Activated CD4-positive, alpha-beta memory T cell treated with anti-CD3 and anti-CD28 coated beads for 36 hours (primary cell): ENCODE results near the gene ATP6V0D1. TPM values are rescaled to one million over a fixed set of nuclear protein-coding genes. Genes with fewer than 3 reads are reported as not detected.
"Not testable (repeated sequence)": the region's sequence is repeated elsewhere in the genome, so short reads cannot be mapped to it uniquely, and the experiment has no call there.

Experiments used
- CTCF ChIA-PET: fragments of 350-600 bp; sonication (Branson Sonifier 250); formaldehyde crosslinking; loops from one replicate; lab custom pipeline; 2021; ENCODE audit warnings: antibody characterized with exemption, inconsistent platforms; lab: Charles Lee
- POLR2A ChIA-PET: fragments of 350-600 bp; sonication (Branson Sonifier 250); formaldehyde crosslinking; loops from one replicate; lab custom pipeline; 2021; ENCODE audit warnings: antibody characterized with exemption; lab: Charles Lee
- DNase-seq: peaks from one replicate; pipeline ENCODE4 v3.0.0-alpha.2; 2020
- H3K27ac Mint-ChIP-seq: one replicate; pipeline ENCODE4 v1.8.0; 2021; ENCODE audit warnings: mixed read lengths
- H3K27me3 Mint-ChIP-seq: one replicate; pipeline ENCODE4 v1.8.0; 2021; ENCODE audit warnings: mixed read lengths
- H3K36me3 Mint-ChIP-seq: one replicate; pipeline ENCODE4 v1.8.0; 2021; ENCODE audit warnings: mixed read lengths
- H3K4me1 Mint-ChIP-seq: one replicate; pipeline ENCODE4 v1.8.0; 2021; ENCODE audit warnings: low read depth, mixed read lengths
- H3K4me3 Mint-ChIP-seq: one replicate; pipeline ENCODE4 v1.8.0; 2021; ENCODE audit warnings: mild to moderate bottlenecking, mixed read lengths
- H3K9me3 Mint-ChIP-seq: one replicate; pipeline ENCODE4 v1.8.0; 2021; ENCODE audit warnings: mixed read lengths
- intact Hi-C: fragments of 100-400 bp; cut with micrococcal nuclease; formaldehyde crosslinking; loops from one replicate; pipeline ENCODE4 v1.15.1; 2023
- total RNA-seq, 2 experiments: library from RNA; stranded (reverse); gene quantifications; one replicate each; pipeline ENCODE4 v1.2.3, GENCODE V29; 2021

The ATP6V0D1 gene
- total RNA-seq, 2 experiments from 2014 or later = 25.0 to 26.3 TPM

DNA sequence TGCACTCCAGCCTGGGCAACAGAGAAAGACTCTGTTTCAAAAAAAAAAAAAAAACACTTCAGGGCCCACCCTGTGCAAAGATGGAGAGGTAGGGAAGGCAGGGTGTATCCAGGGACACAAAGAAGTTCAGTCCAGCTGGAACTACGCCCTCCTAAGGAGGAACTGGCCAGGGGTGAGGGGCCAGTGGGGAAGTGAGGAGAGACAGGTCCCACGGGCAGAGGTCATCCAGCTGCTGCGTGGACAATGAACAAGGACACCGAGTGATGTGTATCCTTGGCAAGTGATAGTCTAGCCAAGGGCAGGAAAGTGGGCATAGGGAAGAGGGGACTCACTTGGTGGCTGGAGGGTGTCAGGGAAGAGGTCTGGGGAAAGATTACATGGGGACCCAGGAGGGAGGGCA, 38.3 kb upstream of the ATP6V0D1 start:
- ChIA-PET POLR2A (no interaction called here), CTCF (interaction anchor here (0.6 to 4.1 kb wide), 5 partner anchors 15 to 130 kb away, joined by 3 to 106 read pairs (median 4); partner anchors contain the start of gene ATP6V0D1)
- DNase-seq = no peak
- Mint-ChIP-seq H3K4me1 (peaks cover 12% of the 10 kb centered on the region), H3K9me3 (no peaks in the 10 kb centered on the region), H3K27ac (no peak overlapping the region), H3K36me3 (no peaks in the 10 kb centered on the region), H3K27me3 (no peaks in the 10 kb centered on the region), H3K4me3 (no peak overlapping the region)
- intact Hi-C loops = no loop called here

DNA sequence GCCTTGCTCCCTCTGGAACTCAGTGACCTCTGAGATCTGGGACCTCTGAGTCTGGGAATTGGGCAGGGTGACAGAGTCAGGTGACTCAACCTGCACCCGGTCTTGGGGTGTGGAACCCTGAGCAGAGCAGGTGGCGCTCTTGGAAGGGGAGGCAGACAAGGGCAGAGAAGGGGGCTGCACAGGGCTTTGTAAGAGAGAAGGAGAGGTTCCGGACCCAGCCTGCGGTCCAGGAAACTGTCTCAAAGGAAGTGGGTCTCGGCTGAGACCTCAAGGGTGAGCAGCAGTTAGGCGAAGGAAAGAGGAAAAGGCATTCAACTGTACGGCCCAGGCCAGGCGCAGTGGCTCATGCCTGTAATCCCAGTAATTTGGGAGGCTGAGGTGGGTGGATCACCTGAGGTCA, 37.7 kb upstream of the ATP6V0D1 start:
- Mint-ChIP-seq H3K36me3 (no peaks in the 10 kb centered on the region), H3K9me3 (no peaks in the 10 kb centered on the region), H3K4me3 (no peak overlapping the region), H3K27ac (no peak overlapping the region), H3K4me1 (peaks cover 13% of the 10 kb centered on the region), H3K27me3 (no peaks in the 10 kb centered on the region)
- intact Hi-C loops = no loop called here
- no peak for DNase-seq
- POLR2A ChIA-PET = no interaction called here
- CTCF ChIA-PET = interaction anchor here (0.6 to 0.8 kb wide), 2 partner anchors 37 to 130 kb away, joined by 3 to 4 read pairs; partner anchors contain the start of gene ATP6V0D1

DNA sequence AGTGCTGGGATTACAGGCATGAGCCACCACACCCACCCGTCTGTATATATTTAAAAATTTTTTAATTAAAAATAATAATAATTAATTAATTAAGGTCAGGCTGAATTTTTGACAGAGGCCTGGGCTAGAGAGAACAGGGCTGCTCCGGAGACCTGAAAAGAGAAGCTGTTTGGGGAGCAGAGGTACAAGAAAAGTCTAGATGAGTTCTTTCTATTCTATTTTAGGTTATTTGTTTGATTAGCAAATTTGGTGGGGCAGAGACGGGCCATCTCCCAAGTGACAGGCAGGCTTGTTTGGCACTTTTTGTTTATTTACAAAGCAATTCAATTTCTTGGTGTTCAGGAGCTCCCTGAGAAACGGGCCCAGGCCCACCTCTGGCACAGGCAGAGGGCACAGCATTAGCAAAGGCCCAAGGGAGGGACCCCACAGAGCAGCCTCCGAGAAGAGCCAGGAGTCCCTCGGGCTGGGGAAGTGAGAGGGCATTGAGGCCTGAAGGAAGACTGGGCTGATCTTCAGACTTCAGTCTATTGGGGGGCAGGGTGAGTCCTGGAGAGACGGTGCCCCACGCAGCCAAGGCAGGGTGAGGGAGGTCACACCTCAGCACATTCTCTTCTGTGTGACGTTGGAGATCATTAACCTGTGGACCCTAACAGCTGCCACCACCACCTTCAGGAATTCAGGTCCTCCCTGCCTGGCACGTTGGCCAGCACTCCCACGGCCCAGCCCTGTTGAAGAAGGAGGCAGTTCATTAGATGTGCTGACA, 36.9 kb upstream of the ATP6V0D1 start:
- intact Hi-C loops = no loop called here
- POLR2A ChIA-PET = no interaction called here
- Mint-ChIP-seq H3K4me1 (peaks cover 14% of the 10 kb centered on the region), H3K9me3 (no peaks in the 10 kb centered on the region), H3K27me3 (no peaks in the 10 kb centered on the region), H3K36me3 (no peaks in the 10 kb centered on the region), H3K4me3 (no peak overlapping the region), H3K27ac (no peak overlapping the region)
- CTCF ChIA-PET = interaction anchor here (1.0 to 7.4 kb wide), 3 partner anchors 22 to 150 kb away, joined by 3 to 128 read pairs (median 58); partner anchors contain the start of gene ATP6V0D1
- DNase-seq = no peak

DNA sequence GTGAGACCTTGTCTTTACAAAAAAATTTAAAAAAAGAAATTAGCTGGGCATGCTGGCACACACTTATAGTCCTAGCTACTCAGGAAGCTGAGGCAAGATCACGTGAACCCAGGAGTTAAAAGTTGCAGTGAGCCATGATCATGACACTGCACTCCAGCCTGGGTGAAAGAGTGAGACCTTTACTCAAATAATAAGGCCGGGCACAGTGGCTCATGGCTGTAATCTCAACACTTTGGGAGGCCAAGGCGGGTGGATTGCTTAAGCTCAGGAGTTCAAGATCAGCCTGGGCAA, 36.1 kb upstream of the ATP6V0D1 start:
- Mint-ChIP-seq H3K36me3 (no peaks in the 10 kb centered on the region), H3K27ac (no peak overlapping the region), H3K4me1 (peaks cover 14% of the 10 kb centered on the region), H3K4me3 (no peak overlapping the region), H3K9me3 (no peaks in the 10 kb centered on the region), H3K27me3 (no peaks in the 10 kb centered on the region)
- no peak for DNase-seq
- ChIA-PET POLR2A (no interaction called here), CTCF (interaction anchor here (1.0 to 7.4 kb wide), 3 partner anchors 21 to 151 kb away, joined by 3 to 128 read pairs (median 58); partner anchors contain the start of gene ATP6V0D1)
- intact Hi-C loops = no loop called here

DNA sequence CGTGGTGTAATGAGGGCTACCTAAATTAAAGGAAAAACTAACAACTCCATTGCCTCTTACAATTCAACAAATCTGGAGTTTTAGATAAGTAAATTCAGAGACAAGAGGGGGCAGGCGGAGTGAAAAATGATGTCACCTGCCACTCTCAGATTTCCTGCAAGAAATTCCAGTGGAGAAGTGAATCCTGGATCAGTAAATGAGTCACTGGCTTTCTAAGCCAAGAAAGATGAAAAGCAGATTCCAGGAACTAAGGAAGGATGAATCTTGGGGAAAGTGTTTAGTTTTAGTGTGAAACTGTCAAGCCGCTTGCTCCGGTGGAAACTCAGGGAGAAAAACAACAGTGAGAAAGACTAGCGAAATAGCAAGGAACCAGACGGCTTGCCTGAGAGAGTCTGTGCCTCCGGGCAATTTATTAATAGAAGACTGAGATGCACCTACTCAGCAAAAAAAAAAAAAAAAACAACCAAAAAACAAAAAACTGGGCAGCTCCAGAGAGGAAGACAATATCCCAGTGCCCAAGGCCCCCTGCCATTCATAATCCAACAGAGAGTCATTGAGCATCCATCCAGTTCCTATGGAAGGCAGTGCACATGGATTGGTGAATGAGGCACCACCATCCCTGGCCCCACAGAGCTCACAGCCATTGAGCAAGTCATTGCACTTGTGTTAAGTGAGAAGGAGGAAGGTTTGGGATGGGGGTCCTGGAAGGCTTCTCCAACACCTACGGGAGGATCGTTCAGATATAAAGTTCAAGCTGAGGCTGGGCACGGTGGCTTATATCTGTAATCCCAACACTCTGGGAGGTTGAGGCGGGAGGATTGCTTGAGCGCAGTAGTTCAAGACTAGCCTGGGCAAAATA, 35.6 kb upstream of the ATP6V0D1 start:
- intact Hi-C loops = no loop called here
- Mint-ChIP-seq H3K4me1 (peaks cover 11% of the 10 kb centered on the region), H3K36me3 (no peaks in the 10 kb centered on the region), H3K27me3 (no peaks in the 10 kb centered on the region), H3K4me3 (no peak overlapping the region), H3K27ac (no peak overlapping the region), H3K9me3 (no peaks in the 10 kb centered on the region)
- ChIA-PET CTCF (interaction anchor here (1.0 to 7.4 kb wide), 7 partner anchors 12 to 151 kb away, joined by 3 to 128 read pairs (median 5); partner anchors contain the start of genes ATP6V0D1 and CARMIL2), POLR2A (no interaction called here)
- DNase-seq = no peak

DNA sequence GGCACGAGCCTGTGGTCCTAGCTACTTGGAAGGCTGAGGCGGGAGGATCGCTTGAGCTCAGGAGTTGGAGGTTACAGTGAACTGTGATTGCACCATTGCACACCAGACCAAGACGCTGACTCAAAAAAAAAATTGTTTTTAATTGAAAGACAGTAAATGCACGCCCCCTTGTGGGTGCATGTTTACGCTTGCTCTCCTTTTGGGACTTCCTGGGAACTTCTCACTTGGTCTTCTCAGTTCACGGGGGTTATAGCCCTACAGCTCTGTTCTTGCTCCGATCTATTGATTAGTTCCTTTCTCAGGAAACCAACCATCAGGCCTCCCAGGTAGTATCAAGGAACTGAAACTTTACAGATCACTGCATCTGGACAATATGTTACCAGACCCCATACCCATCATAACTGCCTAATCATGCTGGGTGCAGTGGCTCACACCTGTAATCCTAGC, 33.4 kb upstream of the ATP6V0D1 start:
- H3K4me1 Mint-ChIP-seq = peaks cover 7% of the 10 kb centered on the region
- H3K4me3 Mint-ChIP-seq = no peak overlapping the region
- H3K27me3 Mint-ChIP-seq = no peaks in the 10 kb centered on the region
- CTCF ChIA-PET = interaction anchor here (0.6 to 7.4 kb wide), 32 partner anchors 8 to 359 kb away, joined by 3 to 128 read pairs (median 4); partner anchors contain the start of genes ATP6V0D1, CARMIL2 and HSF4
- DNase-seq = peak; percentile 89
- intact Hi-C loops = loop anchor here (1.0 kb wide), 2 partner anchors 20 to 33 kb away; partner anchors contain the start of gene ATP6V0D1
- peak overlapping the region; percentile 35 for H3K27ac Mint-ChIP-seq
- H3K36me3 Mint-ChIP-seq = no peaks in the 10 kb centered on the region
- no peaks in the 10 kb centered on the region for H3K9me3 Mint-ChIP-seq
- POLR2A ChIA-PET = no interaction called here

DNA sequence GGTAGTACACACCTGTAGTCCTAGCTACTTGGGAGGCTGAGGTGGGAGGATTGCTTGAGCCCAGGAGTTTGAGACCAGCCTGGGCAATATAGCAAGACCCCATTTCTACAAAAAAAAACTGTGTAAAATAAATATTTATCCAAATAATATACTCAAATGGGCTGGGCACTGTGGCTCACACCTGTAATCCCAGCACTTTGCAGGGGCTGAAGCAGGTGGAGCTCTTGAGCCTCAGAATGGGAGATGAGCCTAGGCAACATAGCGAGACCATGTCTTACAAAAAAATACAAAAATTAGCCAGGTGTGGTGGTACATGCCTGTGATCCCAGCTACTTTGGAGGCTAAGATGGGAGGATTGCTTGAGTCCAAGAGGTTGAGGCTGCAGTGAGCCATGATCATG, 32.9 kb upstream of the ATP6V0D1 start:
- POLR2A ChIA-PET = not testable (repeated sequence)
- CTCF ChIA-PET = interaction anchor here (0.6 to 7.4 kb wide), 33 partner anchors 7 to 683 kb away, joined by 3 to 128 read pairs (median 4); partner anchors contain the start of genes ATP6V0D1, CARMIL2 and NAE1

DNA sequence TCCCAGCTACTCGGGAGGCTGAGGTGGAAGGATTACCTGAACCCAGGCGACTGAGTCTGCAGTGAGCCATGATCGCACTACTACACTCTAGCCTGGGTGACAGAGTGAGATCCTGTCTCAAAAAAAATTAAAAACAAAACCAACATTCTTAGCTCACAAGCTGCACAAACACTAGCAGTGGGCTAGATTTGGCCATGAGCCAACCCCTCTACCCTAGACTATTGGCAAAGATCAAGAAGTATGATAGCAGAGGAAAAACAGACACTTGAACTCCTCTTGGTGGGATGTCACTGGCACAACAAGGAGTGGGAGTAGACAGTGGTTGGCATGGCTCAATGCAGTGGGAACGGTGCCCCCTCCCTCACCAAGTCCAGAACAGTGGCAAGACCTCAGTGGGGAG, 28.1 kb upstream of the ATP6V0D1 start:
- ChIA-PET CTCF (interaction anchor here (0.9 to 1.8 kb wide), 4 partner anchors 12 to 136 kb away, joined by 3 to 10 read pairs (median 4); partner anchors contain the start of gene CARMIL2), POLR2A (no interaction called here)
- intact Hi-C loops = no loop called here
- Mint-ChIP-seq H3K27ac (no peak overlapping the region), H3K36me3 (peaks cover 2% of the 10 kb centered on the region), H3K27me3 (no peaks in the 10 kb centered on the region), H3K4me3 (no peak overlapping the region), H3K4me1 (peaks cover 36% of the 10 kb centered on the region), H3K9me3 (no peaks in the 10 kb centered on the region)
- no peak for DNase-seq

More for the DNA sequence above, 32.9 kb upstream of the ATP6V0D1 start:
- not testable (repeated sequence) for H3K36me3 Mint-ChIP-seq, H3K27ac Mint-ChIP-seq, DNase-seq, H3K27me3 Mint-ChIP-seq, H3K9me3 Mint-ChIP-seq, H3K4me3 Mint-ChIP-seq
- intact Hi-C loops = loop anchor here (1.0 kb wide), 2 partner anchors 20 to 33 kb away; partner anchors contain the start of gene ATP6V0D1
- peaks cover 11% of the 10 kb centered on the region for H3K4me1 Mint-ChIP-seq

DNA sequence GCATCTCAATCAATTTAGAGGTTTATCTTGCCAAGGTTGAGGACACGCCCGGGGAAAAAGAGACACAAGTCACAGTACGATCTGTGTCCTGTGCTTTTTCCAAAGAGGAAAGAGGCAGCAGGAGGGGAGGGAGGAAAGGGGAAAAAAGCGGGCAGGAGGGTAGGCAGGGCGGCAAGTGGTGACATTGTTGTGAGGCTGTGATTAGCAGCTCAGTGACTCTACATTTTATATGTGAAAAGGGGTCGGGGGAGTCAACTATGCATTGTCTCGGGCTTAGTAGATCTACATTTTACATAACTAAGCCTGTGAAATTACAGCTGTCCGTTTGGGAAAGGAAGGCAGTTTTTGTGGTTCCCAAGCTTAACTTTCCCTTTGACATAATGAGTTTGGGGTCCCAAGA, 25.5 kb upstream of the ATP6V0D1 start:
- peaks cover 2% of the 10 kb centered on the region for H3K36me3 Mint-ChIP-seq
- DNase-seq = no peak
- intact Hi-C loops = no loop called here
- peaks cover 42% of the 10 kb centered on the region for H3K4me1 Mint-ChIP-seq
- no peak overlapping the region for H3K27ac Mint-ChIP-seq
- CTCF ChIA-PET = interaction anchor here (1.5 to 1.6 kb wide), 2 partner anchors 12 to 15 kb away, joined by 4 to 5 read pairs; no protein-coding TSS in a partner anchor
- no peaks in the 10 kb centered on the region for H3K27me3 Mint-ChIP-seq
- no peak overlapping the region for H3K4me3 Mint-ChIP-seq
- POLR2A ChIA-PET = no interaction called here
- H3K9me3 Mint-ChIP-seq = no peaks in the 10 kb centered on the region

DNA sequence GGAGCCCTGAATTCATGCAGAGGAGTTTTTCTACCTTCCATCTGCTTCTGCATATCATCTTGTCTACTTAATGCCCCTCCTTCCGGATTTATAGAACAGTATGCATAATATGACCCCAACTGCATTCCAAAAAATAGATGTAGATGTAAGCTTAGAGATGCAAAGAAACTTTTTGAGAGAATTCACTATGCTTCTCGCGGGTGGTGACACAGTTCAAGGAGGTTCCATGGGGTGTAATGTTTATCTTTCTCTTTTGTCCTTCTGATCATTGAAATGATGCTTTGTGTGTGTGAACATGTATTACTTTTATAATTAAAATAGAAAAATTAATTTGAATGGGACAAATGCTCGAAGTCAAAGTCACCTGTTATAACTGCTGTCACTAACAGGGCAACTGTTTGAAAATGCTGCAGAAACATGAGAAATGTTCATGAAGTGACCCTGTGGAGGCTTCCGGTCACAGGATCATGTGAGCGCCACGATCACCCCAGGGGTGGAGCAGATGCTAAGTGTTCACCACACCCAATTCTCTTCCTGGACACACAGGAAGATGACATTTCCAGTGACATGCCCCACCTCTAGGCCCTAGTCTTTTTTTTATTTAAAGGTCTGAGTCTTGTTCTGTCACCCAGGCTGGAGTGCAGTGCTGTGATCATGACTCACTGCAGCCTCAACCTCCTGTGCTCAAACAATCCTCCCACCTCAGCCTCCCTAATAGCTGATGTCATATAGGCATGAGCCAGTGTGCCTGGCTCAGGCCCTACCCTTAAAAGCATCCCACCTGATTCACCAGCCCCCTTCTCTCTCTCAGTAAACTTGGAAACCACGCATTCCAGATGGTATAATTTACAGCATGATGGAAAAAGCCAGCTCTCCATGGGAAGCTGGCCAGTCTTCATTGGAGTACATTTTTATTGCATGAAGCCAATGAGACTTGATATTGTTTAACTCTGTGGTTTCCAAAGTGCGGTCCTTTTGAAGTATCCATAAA, 23.4 kb upstream of the ATP6V0D1 start:
- peak overlapping the region; percentile 82 for H3K27ac Mint-ChIP-seq
- intact Hi-C loops = loop anchor here (1.0 kb wide), 1 partner anchor 17 kb away; no protein-coding TSS in a partner anchor
- peaks cover 2% of the 10 kb centered on the region for H3K36me3 Mint-ChIP-seq
- H3K27me3 Mint-ChIP-seq = no peaks in the 10 kb centered on the region
- ChIA-PET CTCF (interaction anchor here (0.8 to 1.7 kb wide), 5 partner anchors 11 to 43 kb away, joined by 4 to 9 read pairs (median 5); no protein-coding TSS in a partner anchor), POLR2A (no interaction called here)
- peaks cover 42% of the 10 kb centered on the region for H3K4me1 Mint-ChIP-seq
- no peaks in the 10 kb centered on the region for H3K9me3 Mint-ChIP-seq
- peak; percentile 76 for DNase-seq
- no peak overlapping the region for H3K4me3 Mint-ChIP-seq

DNA sequence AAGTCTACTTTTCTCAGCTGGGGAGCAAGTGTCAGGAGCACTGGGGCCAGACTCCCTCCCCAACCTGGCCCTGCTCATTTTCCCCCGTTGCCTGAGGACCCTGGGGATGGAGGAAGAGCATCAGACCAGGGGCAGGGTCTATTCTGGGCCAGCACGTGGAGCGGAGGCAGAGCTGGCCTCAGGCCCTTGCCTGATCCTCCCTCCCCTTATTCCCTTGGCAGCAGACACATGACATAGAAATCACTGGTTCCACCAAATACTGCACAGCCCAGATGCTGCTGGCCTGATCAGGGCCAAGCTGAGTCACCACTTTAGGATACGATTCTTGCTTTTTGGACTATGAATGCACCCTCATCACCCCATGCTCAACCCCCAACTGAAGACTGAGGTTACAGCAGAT, 18.1 kb upstream of the ATP6V0D1 start:
- DNase-seq = no peak
- intact Hi-C loops = no loop called here
- Mint-ChIP-seq H3K36me3 (no peaks in the 10 kb centered on the region), H3K4me3 (no peak overlapping the region), H3K9me3 (no peaks in the 10 kb centered on the region), H3K27ac (no peak overlapping the region), H3K27me3 (no peaks in the 10 kb centered on the region), H3K4me1 (peaks cover 9% of the 10 kb centered on the region)
- POLR2A ChIA-PET = no interaction called here
- CTCF ChIA-PET = interaction anchor here (10.3 kb wide), 1 partner anchor 15 kb away, joined by 128 read pairs; no protein-coding TSS in a partner anchor
